HepG2 (cell line): Measurements from ENCODE around the gene DNASE2. TPM values are rescaled to one million over a fixed set of nuclear protein-coding genes. Genes with fewer than 3 reads are reported as not detected.
A peak's percentile ranks its signal among the peaks of the same experiment; 100 is the strongest.

Experiments used
- BCL6 ChIP-seq: IDR thresholded peaks from 2 replicates; pipeline ENCODE4 v1.6.1; 2016; ENCODE audit warnings: missing genetic modification reagents, missing compliant biosample characterization
- HOXA5 ChIP-seq: sonication (generic); formaldehyde crosslinking; IDR thresholded peaks from 2 replicates; pipeline ENCODE4 v1.4.0; 2020; ENCODE audit warnings: missing genetic modification reagents
- KDM5A ChIP-seq: fragments of 200-600 bp; sonication (generic); IDR thresholded peaks from 2 replicates; pipeline ENCODE4 v1.7.0; 2018; ENCODE audit warnings: antibody characterized with exemption, mild to moderate bottlenecking, low read length, borderline replicate concordance
- MYC ChIP-seq: sonication (generic); formaldehyde crosslinking; IDR thresholded peaks from 2 replicates; pipeline ENCODE4 v1.9.0; 2021; ENCODE audit warnings: missing genetic modification reagents, borderline replicate concordance
- NFIB ChIP-seq: sonication (generic); formaldehyde crosslinking; IDR thresholded peaks from 2 replicates; pipeline ENCODE4 v1.9.0; 2021; ENCODE audit warnings: missing genetic modification reagents, mild to moderate bottlenecking, borderline replicate concordance
- SALL1 ChIP-seq: sonication (generic); formaldehyde crosslinking; IDR thresholded peaks from 2 replicates; pipeline ENCODE4 v1.8.0; 2022; ENCODE audit warnings: mild to moderate bottlenecking, missing genetic modification reagents
- SCMH1 ChIP-seq: sonication (generic); formaldehyde crosslinking; IDR thresholded peaks from 2 replicates; pipeline ENCODE4 v1.9.0; 2021; ENCODE audit warnings: missing genetic modification reagents, mild to moderate bottlenecking, borderline replicate concordance
- ZNF260 ChIP-seq: sonication (generic); formaldehyde crosslinking; IDR thresholded peaks from 2 replicates; pipeline ENCODE4 v1.4.0; 2020; ENCODE audit warnings: missing genetic modification reagents, low read depth, mild to moderate bottlenecking, borderline replicate concordance
- ZNF564 ChIP-seq: sonication (generic); formaldehyde crosslinking; IDR thresholded peaks from 2 replicates; pipeline ENCODE4 v1.8.1; 2023; ENCODE audit warnings: mild to moderate bottlenecking, missing genetic modification reagents
- ZNF776 ChIP-seq: sonication (generic); formaldehyde crosslinking; IDR thresholded peaks from 2 replicates; pipeline ENCODE4 v1.4.0; 2020; ENCODE audit warnings: mild to moderate bottlenecking, missing genetic modification reagents
- ZNF781 ChIP-seq: sonication (generic); formaldehyde crosslinking; IDR thresholded peaks from 2 replicates; pipeline ENCODE4 v1.5.1; 2020; ENCODE audit warnings: borderline replicate concordance, mild to moderate bottlenecking, missing genetic modification reagents; ENCODE audit errors: not compliant biosample characterization
- polyA plus RNA-seq, 8 experiments: library from polyadenylated mRNA; depleted of rRNA in 3 of 8; stranded (reverse) in 7 of 8; unstranded in 1 of 8; fragments of >200 nt; fragmentation: Illumina TruSeq in 4 of 8; extraction: Trizol in 4 of 8; gene quantifications; 2 replicates each; pipeline versions ENCODE4 v1.2.1 to v1.2.3, GENCODE V29; 2011 to 2016; ENCODE audit warnings: low read depth in 4 of 8, missing spikeins in 1 of 8, mixed read lengths in 1 of 8; ENCODE audit not compliant: insufficient read depth in 1 of 8
- total RNA-seq, 5 experiments: library from RNA; depleted of rRNA; stranded (reverse); fragments of >200 nt; fragmentation: Illumina TruSeq; extraction: Trizol; gene quantifications; 2 replicates each; pipeline ENCODE4 v1.2.3, GENCODE V29; 2016; ENCODE audit warnings: low read depth in 1 of 5
- TF ChIP-seq, protein P1 (sequence below): sonication (generic); IDR thresholded peaks from 2 replicates; pipeline ENCODE4 v1.6.1; 2016; ENCODE audit warnings: low read depth, borderline replicate concordance
- TF ChIP-seq, protein P2 (sequence below): sonication (generic); formaldehyde crosslinking; IDR thresholded peaks from 2 replicates; pipeline ENCODE4 v1.4.0; 2020; ENCODE audit warnings: missing genetic modification reagents, mild to moderate bottlenecking, borderline replicate concordance
- TF ChIP-seq, protein P3 (sequence below): sonication (generic); formaldehyde crosslinking; IDR thresholded peaks from 2 replicates; pipeline ENCODE4 v1.5.0; 2020; ENCODE audit warnings: missing genetic modification reagents
- TF ChIP-seq, protein P4 (sequence below): sonication (generic); formaldehyde crosslinking; IDR thresholded peaks from 2 replicates; pipeline ENCODE4 v1.5.1; 2020; ENCODE audit warnings: mild to moderate bottlenecking, missing genetic modification reagents, moderate library complexity
- TF ChIP-seq, protein P5 (sequence below): IDR thresholded peaks from 2 replicates; pipeline ENCODE4 v1.6.1; 2016; ENCODE audit warnings: mild to moderate bottlenecking

DNASE2 gene
- total and polyA plus RNA-seq, 2 of the 13 experiments (the other 11 are each of a cell fraction or from before 2014, with no cell fraction given) = 7.5 to 16.2 TPM

DNA sequence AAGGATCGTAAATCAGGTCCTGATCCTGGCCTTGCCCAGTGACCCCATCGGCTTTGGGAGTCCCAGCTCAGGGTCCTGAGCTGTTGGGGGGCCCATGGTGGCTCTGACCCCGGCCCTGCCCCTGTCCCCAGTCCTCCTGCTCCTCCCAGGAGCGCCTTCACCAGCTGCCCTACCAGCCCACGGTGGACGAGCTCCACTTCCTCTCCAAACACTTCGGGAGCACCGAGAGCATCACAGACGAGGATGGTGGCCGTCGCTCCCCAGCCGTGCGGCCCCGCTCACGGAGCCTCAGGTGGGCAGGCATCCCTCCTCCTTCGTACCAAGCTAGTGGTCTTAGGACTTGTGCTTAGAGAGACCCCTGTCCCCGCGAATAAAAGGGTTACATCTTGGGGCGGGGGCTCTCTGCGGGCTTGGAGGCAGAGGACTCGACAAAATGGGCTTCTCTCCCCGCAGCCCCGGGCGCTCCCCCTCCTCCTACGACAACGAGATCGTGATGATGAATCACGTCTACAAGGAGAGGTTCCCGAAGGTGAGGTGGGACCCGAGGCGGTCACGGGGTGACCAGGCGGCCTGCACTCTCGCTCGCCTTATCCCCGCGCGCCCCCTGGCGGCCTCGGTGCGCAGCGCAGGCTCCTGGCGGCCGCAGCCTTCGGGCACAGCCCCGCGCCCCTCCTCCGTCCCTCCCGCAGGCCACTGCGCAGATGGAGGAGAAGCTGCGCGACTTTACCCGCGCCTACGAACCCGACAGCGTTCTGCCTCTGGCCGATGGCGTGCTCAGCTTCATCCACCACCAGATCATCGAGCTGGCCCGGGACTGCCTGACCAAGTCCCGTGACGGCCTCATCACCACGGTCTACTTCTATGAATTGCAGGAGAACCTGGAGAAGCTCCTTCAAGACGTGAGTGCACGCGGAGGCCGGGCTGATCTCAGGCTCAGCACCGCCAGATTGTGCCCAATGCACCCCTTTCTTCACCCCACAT lies 33.8 kb downstream of the DNASE2 start (continued):
- TF ChIP-seq ZNF776 (CRISPR knock-in tag) (no peak), BCL6 (CRISPR knock-in tag) (peak; percentile 15; the same call in 1 of the 2 replicates), SALL1 (CRISPR knock-in tag) (peak; percentile 62; the same call in 1 of the 2 replicates), MYC (CRISPR knock-in tag) (peak; percentile 17; the same call in 1 of the 2 replicates), NFIB (no peak), SCMH1 (CRISPR knock-in tag) (no peak), ZNF564 (CRISPR knock-in tag) (no peak), ZNF781 (CRISPR knock-in tag) (no peak), HOXA5 (no peak), ZNF260 (CRISPR knock-in tag) (no peak), KDM5A (no peak)
- TF ChIP-seq, protein P1, sequence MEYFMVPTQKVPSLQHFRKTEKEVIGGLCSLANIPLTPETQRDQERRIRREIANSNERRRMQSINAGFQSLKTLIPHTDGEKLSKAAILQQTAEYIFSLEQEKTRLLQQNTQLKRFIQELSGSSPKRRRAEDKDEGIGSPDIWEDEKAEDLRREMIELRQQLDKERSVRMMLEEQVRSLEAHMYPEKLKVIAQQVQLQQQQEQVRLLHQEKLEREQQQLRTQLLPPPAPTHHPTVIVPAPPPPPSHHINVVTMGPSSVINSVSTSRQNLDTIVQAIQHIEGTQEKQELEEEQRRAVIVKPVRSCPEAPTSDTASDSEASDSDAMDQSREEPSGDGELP = no peak
- TF ChIP-seq, protein P2, sequence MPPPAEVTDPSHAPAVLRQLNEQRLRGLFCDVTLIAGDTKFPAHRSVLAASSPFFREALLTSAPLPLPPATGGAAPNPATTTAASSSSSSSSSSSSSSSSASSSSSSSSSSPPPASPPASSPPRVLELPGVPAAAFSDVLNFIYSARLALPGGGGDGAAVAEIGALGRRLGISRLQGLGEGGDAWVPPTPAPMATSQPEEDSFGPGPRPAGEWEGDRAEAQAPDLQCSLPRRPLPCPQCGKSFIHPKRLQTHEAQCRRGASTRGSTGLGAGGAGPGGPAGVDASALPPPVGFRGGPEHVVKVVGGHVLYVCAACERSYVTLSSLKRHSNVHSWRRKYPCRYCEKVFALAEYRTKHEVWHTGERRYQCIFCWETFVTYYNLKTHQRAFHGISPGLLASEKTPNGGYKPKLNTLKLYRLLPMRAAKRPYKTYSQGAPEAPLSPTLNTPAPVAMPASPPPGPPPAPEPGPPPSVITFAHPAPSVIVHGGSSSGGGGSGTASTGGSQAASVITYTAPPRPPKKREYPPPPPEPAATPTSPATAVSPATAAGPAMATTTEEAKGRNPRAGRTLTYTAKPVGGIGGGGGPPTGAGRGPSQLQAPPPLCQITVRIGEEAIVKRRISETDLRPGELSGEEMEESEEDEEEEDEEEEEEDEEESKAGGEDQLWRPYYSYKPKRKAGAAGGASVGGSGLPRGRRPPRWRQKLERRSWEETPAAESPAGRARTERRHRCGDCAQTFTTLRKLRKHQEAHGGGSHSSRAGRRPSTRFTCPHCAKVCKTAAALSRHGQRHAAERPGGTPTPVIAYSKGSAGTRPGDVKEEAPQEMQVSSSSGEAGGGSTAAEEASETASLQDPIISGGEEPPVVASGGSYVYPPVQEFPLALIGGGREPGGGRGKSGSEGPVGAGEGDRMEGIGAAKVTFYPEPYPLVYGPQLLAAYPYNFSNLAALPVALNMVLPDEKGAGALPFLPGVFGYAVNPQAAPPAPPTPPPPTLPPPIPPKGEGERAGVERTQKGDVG (CRISPR knock-in tag) = peak; percentile 56; the same call in 1 of the 2 replicates
- TF ChIP-seq, protein P3, sequence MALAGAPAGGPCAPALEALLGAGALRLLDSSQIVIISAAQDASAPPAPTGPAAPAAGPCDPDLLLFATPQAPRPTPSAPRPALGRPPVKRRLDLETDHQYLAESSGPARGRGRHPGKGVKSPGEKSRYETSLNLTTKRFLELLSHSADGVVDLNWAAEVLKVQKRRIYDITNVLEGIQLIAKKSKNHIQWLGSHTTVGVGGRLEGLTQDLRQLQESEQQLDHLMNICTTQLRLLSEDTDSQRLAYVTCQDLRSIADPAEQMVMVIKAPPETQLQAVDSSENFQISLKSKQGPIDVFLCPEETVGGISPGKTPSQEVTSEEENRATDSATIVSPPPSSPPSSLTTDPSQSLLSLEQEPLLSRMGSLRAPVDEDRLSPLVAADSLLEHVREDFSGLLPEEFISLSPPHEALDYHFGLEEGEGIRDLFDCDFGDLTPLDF (CRISPR knock-in tag) = no peak
- TF ChIP-seq, protein P4, sequence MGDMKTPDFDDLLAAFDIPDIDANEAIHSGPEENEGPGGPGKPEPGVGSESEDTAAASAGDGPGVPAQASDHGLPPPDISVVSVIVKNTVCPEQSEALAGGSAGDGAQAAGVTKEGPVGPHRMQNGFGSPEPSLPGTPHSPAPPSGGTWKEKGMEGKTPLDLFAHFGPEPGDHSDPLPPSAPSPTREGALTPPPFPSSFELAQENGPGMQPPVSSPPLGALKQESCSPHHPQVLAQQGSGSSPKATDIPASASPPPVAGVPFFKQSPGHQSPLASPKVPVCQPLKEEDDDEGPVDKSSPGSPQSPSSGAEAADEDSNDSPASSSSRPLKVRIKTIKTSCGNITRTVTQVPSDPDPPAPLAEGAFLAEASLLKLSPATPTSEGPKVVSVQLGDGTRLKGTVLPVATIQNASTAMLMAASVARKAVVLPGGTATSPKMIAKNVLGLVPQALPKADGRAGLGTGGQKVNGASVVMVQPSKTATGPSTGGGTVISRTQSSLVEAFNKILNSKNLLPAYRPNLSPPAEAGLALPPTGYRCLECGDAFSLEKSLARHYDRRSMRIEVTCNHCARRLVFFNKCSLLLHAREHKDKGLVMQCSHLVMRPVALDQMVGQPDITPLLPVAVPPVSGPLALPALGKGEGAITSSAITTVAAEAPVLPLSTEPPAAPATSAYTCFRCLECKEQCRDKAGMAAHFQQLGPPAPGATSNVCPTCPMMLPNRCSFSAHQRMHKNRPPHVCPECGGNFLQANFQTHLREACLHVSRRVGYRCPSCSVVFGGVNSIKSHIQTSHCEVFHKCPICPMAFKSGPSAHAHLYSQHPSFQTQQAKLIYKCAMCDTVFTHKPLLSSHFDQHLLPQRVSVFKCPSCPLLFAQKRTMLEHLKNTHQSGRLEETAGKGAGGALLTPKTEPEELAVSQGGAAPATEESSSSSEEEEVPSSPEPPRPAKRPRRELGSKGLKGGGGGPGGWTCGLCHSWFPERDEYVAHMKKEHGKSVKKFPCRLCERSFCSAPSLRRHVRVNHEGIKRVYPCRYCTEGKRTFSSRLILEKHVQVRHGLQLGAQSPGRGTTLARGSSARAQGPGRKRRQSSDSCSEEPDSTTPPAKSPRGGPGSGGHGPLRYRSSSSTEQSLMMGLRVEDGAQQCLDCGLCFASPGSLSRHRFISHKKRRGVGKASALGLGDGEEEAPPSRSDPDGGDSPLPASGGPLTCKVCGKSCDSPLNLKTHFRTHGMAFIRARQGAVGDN (CRISPR knock-in tag) = peak; percentile 77
- TF ChIP-seq, protein P5, sequence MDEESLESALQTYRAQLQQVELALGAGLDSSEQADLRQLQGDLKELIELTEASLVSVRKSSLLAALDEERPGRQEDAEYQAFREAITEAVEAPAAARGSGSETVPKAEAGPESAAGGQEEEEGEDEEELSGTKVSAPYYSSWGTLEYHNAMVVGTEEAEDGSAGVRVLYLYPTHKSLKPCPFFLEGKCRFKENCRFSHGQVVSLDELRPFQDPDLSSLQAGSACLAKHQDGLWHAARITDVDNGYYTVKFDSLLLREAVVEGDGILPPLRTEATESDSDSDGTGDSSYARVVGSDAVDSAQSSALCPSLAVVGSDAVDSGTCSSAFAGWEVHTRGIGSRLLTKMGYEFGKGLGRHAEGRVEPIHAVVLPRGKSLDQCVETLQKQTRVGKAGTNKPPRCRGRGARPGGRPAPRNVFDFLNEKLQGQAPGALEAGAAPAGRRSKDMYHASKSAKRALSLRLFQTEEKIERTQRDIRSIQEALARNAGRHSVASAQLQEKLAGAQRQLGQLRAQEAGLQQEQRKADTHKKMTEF = peak; percentile 43; the same call in 1 of the 2 replicates
